Fibroblast of skin of left quadriceps (primary cell): ENCODE results near the gene C1GALT1.

ENCODE experiments used
- DNase-seq, 2 experiments: peaks; one replicate each; pipeline ENCODE4 v3.0.0-alpha.2; 2013; ENCODE audit warnings: low read depth in 2 of 2

The C1GALT1 gene

DNA sequence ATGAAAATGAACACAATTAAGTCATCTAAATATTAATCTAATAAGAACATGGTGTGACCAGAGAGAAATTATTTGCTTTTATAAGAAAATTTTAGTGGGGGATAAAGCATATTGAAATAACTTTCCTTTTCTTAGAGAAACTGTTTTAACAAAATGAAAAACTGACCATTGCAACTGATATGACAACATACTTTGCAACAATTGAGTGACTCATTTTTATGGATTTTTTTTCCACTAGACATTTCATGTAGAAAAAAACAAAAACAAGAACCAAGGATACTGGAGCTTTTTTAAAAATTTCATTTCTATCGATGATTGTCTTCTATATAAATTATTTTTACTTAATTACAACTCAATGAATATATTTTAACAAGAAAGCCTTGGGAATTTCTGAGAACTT, 90.0 kb downstream of the C1GALT1 start:
- DNase-seq = no peak

DNA sequence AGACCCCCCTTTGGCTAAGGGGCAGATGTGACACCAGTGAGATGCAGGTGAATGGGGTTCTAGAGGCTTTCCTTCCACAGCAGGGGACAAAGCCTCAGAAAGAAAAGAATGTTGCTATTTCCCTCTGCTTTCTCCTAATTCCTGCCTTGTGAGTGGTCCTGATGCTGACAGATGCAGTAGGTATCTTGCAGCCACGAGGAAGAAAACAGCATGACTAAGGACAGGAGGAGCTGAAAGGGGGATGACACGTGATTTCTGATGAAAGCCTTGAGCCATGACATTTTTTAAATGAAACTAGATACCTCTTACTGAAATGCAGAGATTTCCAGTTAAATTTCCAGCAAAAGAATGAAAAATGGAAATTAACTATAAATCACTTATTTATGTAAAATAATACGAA, 92.4 kb downstream of the C1GALT1 start:
- no peak for DNase-seq

DNA sequence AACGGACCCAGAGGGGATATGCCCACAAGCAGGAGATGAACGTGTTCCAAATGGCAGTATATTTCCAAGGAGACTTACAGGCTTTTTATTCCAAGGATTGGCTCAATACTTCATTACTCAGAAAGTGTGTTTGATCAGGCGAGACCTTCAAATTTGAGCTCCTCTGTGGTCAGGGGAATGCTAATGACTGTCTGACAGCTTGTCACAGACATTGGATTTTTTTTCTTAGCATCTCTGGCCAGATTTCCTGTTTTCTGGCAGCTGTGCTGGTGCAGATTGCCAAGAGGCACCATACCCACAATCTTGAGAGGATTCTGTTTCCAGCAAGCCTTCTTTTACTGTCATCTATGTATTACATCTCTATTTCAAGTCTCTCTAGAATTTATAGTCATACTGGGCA, 93.8 kb downstream of the C1GALT1 start:
- DNase-seq = no peak

DNA sequence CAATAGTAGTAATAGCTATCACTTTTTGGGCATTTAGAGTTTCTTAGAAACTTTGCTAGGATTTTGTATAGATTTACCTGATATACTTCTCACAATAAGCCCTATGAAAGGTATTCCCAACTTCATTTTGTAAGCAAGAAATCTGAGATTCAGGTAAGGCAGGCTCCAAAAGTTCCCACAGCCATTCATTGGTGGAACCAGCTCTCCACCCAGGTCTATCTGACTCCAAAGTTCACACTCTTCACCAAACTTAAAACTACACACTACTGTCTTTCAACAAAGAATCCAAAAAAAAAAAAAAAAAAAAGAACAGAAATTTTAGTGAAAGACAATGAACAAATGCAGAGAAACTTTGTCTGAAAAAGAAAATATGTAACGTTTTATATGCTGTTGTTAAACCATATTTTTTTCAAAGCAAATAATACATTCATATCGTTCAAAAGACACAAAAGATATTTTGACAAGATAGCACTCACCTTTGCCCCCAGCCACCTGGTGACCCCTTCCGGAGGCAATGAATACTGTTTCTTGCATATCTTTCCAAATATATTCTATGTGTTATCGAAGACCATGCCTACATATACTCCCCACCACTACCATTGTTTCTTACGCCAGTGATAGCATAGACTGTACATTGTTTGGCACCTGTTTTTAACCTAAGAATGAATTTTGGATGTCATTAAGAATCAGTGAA, 108.2 kb downstream of the C1GALT1 start:
- DNase-seq = no peak

DNA sequence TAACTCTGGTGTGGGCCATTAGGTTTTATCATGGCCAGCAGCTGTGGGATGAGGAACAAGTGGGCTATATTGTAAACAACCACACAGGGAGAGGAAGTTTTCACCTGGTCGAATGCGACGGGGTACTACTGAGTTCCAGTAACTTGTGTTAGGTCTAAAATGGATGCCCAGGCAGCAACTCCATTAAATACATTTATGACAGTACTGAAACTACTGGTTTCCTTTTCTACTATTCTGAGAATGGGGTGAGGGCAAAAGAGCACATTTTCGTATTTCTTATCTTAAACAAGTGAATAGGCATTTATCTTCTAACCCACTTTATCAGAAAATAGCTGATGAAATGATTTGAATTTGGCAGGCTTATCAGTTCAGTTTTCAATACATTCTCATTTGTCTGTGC, 109.7 kb downstream of the C1GALT1 start:
- DNase-seq = no peak

DNA sequence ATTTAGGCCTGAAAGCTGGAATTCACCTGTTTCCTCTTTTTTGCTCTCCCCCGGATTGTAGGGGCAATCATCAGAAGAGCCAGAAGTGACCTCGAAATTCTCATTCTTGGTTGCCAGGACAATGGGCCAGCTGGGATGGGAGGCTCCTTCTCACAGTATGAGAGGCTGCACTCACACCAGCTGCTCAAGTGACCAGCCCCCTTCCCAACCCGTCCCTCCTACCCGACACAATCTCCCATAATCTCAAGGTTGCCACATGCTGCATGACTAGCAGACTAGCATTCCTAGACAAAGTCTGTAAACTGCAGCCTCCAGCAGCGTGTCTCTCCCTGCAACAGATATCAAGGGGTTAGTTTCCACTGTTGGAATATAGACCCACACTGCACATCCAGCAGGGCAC, 110.3 kb downstream of the C1GALT1 start:
- no peak for DNase-seq

DNA sequence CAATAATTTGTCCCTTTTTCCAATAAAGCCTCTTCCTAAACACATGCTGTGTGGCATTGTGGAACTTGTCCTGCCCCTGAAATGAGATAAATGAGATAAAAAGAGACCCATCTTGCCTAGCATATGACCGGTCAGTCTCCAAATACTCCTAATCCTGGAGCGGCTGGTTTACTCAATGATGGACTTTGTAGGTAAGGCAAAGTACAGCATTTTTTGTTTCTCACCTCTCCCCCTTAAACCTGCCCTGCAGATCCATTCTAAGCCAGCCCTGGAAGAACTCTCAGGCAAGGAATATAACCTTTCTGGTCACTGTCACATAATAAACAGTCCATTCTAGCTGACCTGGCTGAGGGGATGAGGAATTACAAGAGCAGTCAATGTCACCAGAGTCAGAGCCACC, 110.7 kb downstream of the C1GALT1 start:
- no peak for DNase-seq

DNA sequence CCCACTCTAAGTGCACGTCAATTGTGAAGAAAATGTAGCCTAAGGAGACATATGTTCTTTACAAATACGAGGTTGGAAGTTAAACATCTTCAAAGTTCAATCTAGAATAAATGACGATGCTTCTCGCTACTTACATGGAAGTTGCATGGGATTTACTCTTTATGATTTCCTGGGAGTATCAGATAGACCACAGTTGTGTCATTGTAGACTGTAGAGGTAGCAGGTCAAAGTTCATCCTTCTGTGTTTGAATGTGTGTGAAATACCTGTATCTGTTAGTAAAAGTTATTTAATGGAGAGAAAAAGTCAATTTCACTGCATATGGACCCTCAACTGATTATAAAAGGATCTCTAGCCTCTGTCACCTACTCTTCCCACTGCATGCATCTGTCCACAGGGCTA, 112.6 kb downstream of the C1GALT1 start:
- no peak for DNase-seq
